ENCODE results near the gene FOXP1. TPM values are rescaled to one million over a fixed set of nuclear protein-coding genes. Genes with fewer than 3 reads are reported as not detected.

Gene FOXP1
- total RNA-seq, 1 donor from 2014 or later: 74.2 TPM

DNA sequence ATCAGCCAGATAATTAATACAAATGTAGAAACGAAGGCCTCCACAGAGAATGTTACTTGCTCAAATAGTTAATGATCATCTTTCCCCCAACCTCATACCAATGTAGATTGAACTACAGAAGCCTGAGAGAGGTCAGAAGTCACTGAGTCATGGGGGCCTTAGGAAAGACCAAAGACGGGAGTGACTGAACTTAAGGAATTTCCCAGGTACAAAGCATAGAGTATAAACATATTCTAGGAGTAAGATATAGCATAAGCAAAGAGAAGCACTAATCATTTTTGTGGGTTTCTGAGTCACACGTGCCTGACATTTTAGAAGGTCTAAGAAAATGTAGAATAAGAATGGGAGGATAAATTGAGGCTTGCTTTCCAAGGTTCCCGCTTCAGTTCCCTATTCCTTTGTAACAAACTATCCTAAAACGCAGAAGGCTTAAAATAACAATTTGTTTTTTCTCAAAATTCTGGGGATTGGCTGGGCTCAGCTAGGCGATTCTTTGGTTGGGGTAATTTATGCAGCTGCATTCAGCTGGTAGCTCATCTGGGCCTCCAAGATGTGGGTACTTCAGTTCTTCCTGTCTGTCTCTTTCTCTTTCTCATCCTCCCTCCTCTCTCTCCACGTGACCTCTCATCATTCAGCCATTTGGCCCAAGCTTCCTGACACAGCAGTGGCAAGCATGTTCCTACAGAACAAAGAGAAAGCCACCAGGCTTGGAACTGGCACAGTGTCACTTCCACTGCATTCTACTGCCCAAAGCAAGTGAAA, 422.6 kb downstream of the FOXP1 start:
- no peak for DNase-seq (ENCODE audit: low spot score)

DNA sequence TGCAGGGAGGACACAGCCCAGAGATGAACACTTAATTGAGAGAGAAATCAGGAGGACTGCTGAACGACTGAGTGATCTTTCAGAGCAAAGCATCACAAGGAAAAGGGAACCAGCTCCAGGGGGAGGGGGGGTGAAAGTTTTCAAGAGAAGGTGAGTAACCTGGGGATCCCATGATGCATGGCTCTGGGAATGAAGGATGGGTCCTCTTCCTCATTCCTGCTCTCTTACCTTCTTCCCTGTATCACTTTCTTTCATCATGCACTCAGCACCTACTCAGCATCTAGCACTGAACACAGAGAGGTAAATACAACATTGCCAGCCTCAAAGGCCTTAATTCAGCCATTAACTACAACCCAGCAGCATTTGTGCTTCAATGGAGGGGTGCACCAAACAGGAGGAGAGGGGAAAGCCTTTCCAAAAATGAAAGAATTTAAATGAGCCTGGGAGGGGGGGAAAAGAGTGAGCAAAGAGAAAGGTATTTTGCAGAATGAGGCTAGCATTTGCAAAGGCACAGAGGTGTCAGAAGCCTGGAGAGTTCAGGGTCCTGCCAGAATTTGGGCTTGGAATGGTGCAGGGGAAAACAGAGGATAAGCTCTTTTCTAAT, 427.4 kb downstream of the FOXP1 start:
- DNase-seq (ENCODE audit: low spot score): no peak

DNA sequence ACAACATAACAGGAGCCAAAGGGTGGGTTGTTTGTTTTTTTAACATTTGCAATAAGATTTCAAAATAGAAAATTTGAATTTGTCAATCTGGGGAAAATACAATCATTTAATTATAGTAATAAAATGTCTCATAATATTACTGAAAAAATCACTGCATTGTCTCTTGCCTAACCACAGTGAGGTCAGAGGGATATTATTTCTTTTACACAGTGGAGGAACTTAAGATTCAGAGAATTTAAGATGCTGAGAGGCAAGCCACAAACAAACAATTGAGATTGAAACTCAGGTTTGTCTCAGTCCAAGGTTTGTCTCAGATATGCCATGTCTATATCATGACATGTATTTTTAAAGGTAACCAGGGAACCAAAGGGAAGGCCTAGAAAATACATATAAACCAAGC, 428.7 kb downstream of the FOXP1 start:
- DNase-seq (ENCODE audit: low spot score): no peak

DNA sequence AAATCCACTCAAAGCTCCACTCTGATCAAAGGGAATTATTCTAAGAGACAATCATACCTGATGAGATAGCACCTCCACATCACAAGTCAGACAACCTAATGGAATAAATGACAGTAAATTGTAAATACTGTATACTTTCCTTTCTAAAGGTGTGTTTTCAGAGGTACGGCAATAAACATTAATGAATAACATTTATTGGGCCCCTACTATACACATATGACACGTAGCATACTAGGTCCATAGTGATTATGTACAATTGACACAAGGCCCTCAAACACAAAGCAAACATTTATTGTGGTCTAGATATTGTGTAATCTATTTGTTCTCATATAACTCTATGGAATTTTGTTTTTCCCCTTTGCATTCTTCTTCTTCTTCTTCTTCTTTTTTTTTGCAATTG, 429.8 kb downstream of the FOXP1 start:
- no peak for DNase-seq (ENCODE audit: low spot score)

DNA sequence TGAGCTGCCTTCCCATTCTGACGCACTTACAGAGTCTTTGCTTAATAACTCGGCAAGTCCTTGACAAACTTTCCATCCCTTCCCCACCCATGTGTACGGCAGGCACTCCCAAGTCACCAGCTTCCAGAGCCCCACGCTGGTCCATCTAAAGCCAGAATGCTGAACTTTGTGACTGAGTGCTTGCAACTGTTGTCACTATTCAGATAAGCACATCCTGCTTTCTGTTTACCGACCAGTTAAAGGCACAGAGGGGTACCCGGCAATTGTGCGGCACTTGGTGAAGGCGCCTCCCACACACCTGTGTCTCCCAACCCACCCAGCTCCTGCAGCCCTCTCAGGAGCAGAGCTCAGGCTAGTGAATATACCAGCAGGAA, 430.6 kb downstream of the FOXP1 start:
- DNase-seq (ENCODE audit: low spot score): no peak

DNA sequence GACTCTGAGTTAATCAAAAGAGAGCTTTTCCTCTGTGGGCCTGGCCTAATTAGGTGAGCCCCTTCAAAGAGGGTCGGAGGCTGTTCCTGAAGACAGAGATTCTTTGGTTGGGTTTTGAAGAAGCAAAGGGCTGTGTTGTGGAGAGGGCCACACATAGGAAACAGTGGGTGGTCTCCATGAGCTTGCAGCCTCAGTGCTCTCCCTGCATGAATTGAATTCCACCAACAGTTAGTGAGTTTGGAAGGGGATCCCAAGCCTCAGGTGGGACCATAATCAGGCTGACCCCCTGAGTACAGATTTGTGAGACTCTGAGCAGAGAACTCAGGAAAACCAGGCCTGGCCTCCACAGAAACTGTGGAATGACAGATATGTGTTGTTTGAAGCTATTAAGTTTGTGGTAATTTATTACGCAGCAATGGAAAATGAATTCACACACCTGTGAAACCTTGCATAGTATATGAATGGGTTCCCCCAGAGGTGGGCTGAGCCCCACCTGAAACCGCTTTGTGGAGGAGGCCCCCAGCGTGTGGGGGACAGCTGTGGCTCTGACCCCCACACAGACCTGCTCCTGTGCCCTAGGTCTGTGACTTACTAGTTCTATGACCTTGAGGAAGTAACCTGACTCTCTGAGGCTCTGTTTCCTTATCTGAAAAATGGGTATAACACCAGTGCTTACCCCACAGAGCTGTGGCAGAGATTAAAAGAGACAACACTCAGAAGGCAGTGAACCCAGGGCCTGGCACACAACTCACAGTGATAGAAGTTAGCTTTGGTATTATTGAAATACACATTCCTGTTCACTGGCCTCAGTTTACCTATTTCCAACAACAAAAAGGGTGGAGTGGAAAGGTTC, 431.3 kb downstream of the FOXP1 start:
- DNase-seq (ENCODE audit: low spot score): no peak

DNA sequence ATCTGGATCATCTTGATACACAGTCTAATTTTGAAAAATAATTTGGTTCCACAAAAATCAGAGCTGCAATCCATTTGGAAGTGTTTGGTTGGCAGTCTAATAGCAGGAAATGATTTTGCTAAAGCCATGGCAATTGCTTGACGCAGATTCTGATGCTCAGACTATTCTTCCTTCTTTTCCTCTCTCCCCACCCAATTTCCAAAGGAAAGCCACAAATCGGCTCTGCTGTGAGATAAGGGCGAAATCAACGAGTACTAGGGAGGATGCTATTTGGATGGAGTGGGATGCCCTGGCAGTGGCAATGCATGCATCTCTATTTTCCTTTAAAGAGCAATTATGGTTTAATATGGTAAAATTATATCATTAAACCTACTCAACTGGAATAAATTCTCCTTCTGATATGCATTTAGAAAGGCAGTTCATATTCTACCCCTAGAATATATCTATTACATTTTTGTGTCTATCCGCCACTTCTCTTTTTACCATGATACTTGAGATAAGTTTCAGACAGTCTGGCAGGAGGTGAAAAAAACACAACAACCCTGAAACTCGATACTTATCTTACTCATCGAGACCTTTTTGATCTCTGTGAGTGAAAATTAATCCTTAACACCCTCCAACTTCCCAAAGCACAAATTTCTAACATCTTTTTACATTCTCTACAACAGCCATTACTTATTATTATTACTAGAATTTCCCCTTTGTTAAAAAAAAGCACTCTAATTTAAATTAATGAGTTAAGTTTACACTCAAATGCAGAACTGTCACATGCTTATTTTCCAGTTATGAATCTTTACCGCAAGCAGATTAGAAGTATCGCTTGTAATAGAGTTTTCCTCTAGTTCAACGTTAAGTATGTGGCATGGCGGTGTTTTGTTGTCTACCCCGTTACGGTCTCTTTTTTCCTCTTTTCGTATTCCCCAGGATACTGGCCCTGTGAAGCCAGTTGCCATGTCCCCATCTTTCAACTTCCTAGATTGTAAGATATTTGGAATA, 433.3 kb downstream of the FOXP1 start:
- DNase-seq (ENCODE audit: low spot score): no peak

DNA sequence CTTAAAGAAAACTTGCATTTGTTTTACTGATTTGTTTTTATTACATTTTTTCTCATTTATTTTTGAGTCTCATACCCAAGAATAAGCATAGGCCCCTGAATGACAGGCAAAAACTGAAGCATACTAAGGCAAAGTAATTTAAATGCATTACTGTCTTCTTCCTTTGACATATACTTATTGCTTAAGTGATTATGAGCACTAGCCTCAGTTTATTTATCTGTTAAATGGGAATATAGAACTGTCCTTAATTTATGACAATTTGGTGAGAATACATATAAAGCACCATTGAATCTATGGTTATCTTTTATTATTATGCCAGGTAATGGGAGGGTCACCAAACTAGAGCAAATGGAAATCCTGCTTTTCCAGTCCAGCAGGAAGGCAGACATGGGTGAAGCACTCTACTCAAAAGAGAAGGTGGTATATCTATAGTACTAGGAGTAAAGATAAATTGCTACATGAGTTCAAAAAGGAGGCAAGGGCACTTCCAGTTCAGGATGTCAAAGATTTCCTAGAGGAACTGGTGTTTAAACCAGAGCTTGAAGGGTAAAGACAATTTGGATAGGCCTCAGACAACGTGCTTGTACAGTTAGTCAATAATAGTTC, 435.0 kb downstream of the FOXP1 start:
- no peak for DNase-seq (ENCODE audit: low spot score)

DNA sequence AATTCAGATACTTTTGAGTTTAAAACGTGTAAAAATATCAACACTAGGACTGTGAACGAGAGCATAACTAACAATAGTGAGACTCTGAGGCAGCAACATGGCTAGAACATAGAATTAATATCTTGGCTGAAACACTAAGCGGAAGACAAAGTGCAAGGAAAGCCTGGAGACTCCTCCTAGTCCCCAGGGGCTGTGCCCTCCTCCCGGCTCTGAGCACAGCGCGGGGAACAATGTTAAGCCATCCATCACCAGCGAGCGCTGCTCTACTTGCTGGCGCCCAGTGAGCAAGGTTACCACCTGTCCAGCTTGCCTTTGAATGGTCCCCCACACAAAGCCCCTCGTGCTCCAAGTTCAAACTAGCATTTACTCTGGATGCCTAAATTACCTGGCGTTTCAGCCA, 436.9 kb downstream of the FOXP1 start:
- DNase-seq (ENCODE audit: low spot score): no peak

DNA sequence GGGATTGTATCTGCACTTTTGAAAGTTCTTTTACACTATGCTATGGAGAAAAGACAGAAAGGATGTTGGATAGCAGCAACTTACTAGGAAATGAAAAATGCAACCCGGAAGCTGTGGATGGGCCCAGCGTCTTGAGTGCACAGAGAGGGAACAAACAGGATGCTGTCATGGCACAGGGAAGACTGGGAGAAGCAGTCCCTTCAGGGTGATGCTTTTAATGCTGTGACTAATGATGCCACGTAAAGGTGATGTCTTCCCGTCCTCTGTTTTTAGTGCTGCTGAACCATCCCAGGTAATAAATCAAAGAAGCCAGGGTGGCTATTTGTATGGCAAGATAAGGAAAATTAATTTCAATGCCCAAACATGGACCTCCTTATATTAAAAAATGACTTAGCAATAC, 437.6 kb downstream of the FOXP1 start:
- DNase-seq (ENCODE audit: low spot score): no peak

DNA sequence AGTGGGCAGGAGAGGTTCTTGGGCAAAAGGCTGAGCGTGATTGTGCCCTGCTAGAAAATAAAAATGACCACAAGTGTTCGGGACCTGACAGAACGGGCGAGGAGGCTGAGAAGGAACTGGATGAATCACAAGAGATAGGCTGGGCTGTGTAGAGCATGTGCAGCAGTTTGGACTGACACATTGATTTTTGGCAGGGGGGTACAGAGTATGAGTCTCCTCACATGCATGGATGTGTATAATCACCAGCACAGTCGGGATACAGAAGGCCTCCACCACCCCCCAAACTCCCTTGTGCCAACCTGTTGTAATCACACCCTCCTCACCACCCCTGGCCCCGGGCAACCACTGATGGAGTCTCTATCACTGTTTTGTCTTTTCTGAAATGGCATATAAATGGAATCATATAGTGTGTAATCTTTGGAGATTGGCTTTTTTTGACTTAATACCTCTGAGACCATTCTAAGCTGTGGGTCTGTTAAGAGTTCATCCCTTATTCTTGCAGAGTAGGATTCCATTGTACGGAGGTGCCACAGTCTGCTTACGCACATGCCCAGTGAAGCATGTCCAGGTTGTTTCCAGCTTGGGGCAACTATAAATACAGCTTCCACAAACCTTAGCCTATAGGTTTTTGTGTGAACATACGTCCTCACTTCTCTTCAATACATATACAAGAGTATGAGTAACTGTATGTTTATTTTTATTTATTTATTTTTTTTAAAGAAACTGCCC, 438.8 kb downstream of the FOXP1 start:
- DNase-seq (ENCODE audit: low spot score): no peak

DNA sequence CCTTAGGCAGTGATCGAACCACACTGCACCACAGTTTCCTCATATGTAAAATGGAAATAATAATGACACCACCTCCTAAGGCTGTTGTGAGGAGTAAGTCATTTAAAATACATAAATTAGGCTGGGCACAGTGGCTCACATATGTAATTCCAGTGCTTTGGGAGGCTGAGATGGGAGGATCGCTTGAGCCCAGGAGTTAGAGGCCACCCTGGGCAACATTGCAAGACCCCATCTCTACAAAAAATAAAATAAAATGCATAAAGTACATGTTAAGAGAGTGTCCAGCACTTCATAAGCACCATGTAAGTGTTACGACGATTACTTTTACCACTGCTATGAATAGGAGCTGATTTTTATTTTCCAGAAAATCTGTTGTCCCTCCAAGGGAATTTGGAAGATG, 440.0 kb downstream of the FOXP1 start:
- DNase-seq (ENCODE audit: low spot score): no peak

DNA sequence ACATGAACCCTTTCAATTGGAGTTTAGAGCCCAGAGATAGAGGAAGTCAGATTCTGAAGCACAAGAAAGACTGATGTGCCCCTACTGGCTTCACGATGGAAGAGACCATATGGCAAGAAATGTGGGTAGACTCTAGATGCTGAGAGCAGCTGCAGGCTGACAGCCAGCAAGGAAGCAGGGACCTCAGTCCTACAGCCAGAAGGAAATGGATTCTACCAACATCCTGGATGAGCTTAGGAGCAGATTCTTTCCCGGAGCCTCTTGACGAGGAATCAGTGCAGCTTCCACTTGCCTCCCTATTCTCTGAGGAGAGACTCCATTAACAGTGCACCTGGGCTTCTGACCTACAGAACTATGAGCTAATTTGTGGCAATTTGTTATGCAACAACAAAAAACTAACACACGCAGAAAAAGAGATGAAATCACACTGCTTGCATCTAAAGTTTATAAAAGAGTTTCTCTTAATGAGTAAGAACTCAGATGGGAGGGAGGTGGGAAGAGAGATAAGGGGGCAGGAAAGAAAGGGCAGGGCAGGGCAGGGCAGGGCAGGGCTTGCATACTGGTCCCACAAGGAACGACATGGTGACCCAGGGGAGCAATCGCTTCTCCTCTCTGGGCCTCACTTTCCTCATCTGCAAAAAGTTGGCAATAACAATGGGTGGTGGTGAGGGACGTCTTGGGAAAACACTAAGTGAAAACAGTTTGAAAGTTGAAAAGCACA, 440.9 kb downstream of the FOXP1 start:
- DNase-seq (ENCODE audit: low spot score): no peak

DNA sequence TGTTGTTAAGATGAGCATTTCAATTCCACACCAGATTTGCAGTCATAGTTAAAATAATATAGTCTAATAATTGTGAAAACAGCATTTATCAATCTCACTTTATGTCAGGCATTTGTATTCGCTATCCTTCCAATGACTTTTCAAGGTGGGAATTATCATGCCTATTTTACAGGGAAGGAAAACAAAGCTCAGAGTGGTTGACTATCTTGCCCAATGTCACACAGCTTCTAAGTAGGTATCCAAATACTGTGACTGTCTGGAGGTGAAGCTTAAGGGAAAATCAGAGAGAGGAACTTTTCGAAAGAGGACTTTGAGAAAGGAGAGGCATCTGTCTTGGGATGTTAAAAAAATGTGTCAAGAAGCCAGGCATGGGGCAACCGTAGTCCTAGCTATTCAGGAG, 443.1 kb downstream of the FOXP1 start:
- DNase-seq (ENCODE audit: low spot score): no peak

DNA sequence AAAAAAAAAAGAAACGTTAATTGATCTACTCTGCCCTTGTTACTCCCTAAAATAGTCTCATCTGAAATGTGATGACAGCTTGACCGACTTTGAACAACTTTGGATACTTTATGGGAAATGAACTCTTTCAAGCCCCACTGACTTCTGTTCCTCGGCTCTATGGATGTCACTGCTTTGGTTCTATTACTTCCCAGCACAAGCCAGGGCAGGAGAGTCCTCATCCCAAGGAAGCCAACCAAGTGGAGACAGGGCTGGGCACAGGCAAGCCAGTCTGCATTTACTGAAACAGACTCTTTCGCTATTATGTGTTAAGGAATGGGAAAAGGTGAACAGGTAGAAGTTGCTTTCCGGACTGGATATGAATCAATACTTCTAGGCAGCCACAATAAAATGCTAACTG, 444.0 kb downstream of the FOXP1 start:
- DNase-seq (ENCODE audit: low spot score): no peak

DNA sequence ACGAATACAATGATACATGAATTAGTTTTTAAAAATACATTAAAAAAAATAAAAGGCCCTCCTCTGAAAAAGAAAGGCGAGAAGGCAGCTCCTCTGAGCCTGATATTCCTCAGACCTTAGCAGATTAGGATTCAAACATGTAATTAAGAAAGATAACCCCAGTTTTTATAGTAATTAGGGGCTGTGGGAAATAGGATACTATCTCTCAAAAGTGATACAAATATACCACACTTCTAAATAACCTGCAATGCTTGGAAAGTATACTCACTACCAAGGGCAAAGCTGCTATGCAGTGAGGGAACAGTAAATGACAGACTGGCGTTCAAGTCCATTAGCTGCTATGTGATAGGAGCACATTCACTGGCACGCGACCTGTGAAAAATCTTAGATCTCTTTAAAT, 445.1 kb downstream of the FOXP1 start:
- DNase-seq (ENCODE audit: low spot score): no peak

DNA sequence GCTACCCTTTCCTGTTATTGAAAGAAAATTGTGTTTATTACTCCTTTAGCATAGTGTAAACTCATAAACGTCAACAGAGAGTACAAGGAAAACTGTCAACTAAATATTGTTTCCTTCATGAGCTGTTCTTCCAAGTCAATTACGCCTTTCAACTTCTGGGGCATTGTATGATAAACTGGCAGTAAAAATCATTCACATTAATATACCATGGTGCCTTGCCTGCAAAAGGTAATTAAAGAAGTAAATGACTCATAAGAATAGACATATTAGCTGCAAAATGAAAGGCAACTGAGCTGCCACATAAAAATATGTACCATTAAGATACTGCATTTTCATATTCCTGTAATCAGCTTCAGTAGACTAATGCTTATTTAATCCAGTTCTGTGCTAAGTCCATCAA, 447.3 kb downstream of the FOXP1 start:
- no peak for DNase-seq (ENCODE audit: low spot score)

DNA sequence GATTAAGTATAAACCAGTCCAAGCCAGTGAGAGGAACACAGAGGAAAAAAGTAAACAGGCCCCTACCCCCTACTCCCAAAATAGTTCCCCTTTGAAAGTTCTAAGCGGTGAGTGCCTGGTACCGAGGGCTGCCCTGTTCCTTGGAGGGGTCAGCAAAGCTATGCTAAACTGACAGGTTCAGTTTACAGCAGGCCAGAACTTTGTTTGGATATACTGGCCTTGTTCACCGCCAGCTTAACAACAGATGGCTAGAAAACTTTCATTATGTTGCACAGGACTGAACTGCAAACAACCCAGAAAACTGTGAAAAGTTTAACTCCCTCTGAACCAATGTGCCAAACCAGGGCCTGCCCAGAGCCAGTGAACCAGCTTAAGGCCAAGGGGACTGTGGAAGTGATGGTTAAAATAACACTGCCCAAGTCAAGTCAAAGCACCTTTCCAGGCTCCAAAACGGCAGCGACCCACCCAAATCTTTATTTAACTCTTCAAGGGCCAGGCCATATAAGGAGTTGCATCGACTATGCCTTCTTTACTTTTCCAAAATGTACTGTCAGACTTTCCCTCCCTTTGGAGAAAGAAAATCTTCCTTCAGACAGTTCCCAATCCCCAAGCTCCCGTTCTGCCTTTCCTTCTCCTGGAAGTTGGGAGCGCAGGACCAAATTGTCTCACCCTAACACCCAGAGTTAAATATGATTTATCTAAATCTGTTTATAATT, 448.0 kb downstream of the FOXP1 start:
- DNase-seq (ENCODE audit: low spot score): no peak

DNA sequence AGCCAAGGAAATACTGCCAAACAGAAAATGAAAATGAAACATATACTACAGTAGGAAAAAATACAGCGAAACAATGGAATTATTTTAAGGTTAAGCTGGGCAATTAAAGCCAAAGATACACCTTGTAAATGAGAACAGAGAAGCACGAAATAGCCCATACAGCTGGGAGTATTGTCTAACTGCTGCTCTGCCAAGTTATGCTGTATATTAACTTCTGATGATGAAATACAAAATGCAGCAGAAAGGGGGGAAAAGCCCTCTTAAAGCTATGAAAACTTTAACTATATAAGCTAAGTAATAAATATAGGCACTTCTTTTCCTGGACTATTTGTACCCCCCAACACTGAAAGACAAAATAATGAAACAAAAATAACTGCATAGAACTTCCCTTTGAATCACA, 449.0 kb downstream of the FOXP1 start:
- DNase-seq (ENCODE audit: low spot score): no peak

Measured in mesenteric fat pad (tissue), 1 donor.